Thyroid gland (tissue), 4 donors: ENCODE measurements around the gene LRRC39. TPM values are rescaled to one million over a fixed set of nuclear protein-coding genes. Genes with fewer than 3 reads are reported as not detected.

Experiments used
- DNase-seq, 2 donors: peaks; one replicate each; pipeline ENCODE4 v3.0.0-alpha.2; 2019
- H3K27ac ChIP-seq, 3 donors: fragments of 200-600 bp; sonication (generic); 1 replicate in 2 of 3; 2 replicates in 1 of 3; pipeline ENCODE4 v1.5.1; 2016 to 2019; ENCODE audit warnings: mild to moderate bottlenecking in 1 of 3, moderate library complexity in 1 of 3
- H3K27me3 ChIP-seq: fragments of 200-600 bp; sonication (generic); one replicate; pipeline ENCODE4 v1.5.1; 2019
- H3K36me3 ChIP-seq, 2 donors: fragments of 200-600 bp; sonication (generic); one replicate each; pipeline ENCODE4 v1.5.1; 2016 to 2019
- H3K4me1 ChIP-seq, 2 donors: fragments of 200-600 bp; sonication (generic); one replicate each; pipeline ENCODE4 v1.5.1; 2017 to 2019
- H3K4me3 ChIP-seq, 3 donors: fragments of 200-600 bp; sonication (generic); replicated peaks in 1 of 3; 1 replicate in 2 of 3; 2 replicates in 1 of 3; pipeline ENCODE4 v1.5.1; 2016; ENCODE audit warnings: mild to moderate bottlenecking in 1 of 3
- H3K9me3 ChIP-seq: fragments of 200-600 bp; sonication (generic); one replicate; pipeline ENCODE4 v1.5.1; 2017
- CTCF ChIP-seq, 6 experiments: fragments of 200-600 bp in 3 of 6; fragments of 450-650 bp in 3 of 6; sonication (generic) in 3 of 6; IDR thresholded peaks; one replicate each; pipeline ENCODE4 v1.5.1; 2016 to 2019; ENCODE audit warnings: antibody characterized with exemption in 6 of 6, mild to moderate bottlenecking in 2 of 6, inconsistent platforms in 1 of 6, moderate library complexity in 1 of 6
- POLR2A ChIP-seq, 2 donors: fragments of 450-650 bp; IDR thresholded peaks; one replicate each; pipeline ENCODE4 v1.6.1; 2017; ENCODE audit warnings: antibody characterized with exemption in 2 of 2, mild to moderate bottlenecking in 2 of 2, moderate library complexity in 1 of 2
- WGBS, 2 donors: methylation state at CpG; one replicate each; pipeline ENCODE4 v1.1.5; 2017; 5-methylcytosine and 5-hydroxymethylcytosine counted together
- intact Hi-C: fragments of 100-400 bp; cut with DNase I; formaldehyde crosslinking; loops from one replicate; pipeline ENCODE4 v1.15.1; 2023
- small RNA-seq: library from RNA; depleted of rRNA; stranded (forward); fragments of <200 nt; gene quantifications from one replicate; pipeline ENCODE3, GENCODE V24; 2016
- total RNA-seq, 4 donors: library from RNA; depleted of rRNA; stranded (reverse); fragments of >200 nt; gene quantifications; one replicate each; pipeline ENCODE4 v1.2.3, GENCODE V29; 2016

LRRC39 gene
- total RNA-seq, 4 donors from 2014 or later: 0.39 to 3.6 (median 2.3) TPM

- intact Hi-C loops: no loop called here
Measured at GRCh38 chr1:100109554-100110066, 68.4 kb downstream of the LRRC39 start.

GRCh38 chr1:100107696-100108095 lies 70.4 kb downstream of the LRRC39 start:
- no peaks in the 10 kb centered on the region for H3K27me3 ChIP-seq
- no peaks in the 10 kb centered on the region for H3K9me3 ChIP-seq
- WGBS, 2 donors: 91 to 93% methylated on average over 4 of the region's 4 CpGs
- intact Hi-C loops: no loop called here
- H3K4me1 ChIP-seq: no peaks in the 10 kb centered on the region
- H3K27ac ChIP-seq: no peak overlapping the region
- peaks cover 0 to 7% of the 10 kb centered on the region in 2 donors for H3K36me3 ChIP-seq
- no peak for TF ChIP-seq CTCF (IDR thresholded peaks at IDR 0.05)
- no peak for TF ChIP-seq POLR2A (IDR thresholded peaks at IDR 0.05)
- H3K4me3 ChIP-seq: no peak overlapping the region
- DNase-seq: no peak

More at GRCh38 chr1:100109554-100110066, 68.4 kb downstream of the LRRC39 start:
- Histone ChIP-seq H3K9me3 (no peaks in the 10 kb centered on the region), H3K36me3 (peaks cover 0 to 7% of the 10 kb centered on the region in 2 donors), H3K27me3 (no peaks in the 10 kb centered on the region), H3K27ac (no peak overlapping the region), H3K4me3 (no peak overlapping the region), H3K4me1 (no peaks in the 10 kb centered on the region)
- no peak for DNase-seq
- TF ChIP-seq POLR2A (IDR thresholded peaks at IDR 0.05) (no peak), CTCF (IDR thresholded peaks at IDR 0.05) (no peak)

- DNase-seq: no peak
- intact Hi-C loops: no loop called here
- Histone ChIP-seq H3K9me3 (no peaks in the 10 kb centered on the region), H3K27ac (no peak overlapping the region), H3K4me3 (no peak overlapping the region), H3K36me3 (peaks cover 0 to 7% of the 10 kb centered on the region in 2 donors), H3K4me1 (no peaks in the 10 kb centered on the region), H3K27me3 (no peaks in the 10 kb centered on the region)
- TF ChIP-seq POLR2A (IDR thresholded peaks at IDR 0.05): no peak
- TF ChIP-seq CTCF (IDR thresholded peaks at IDR 0.05): no peak
- 95 to 96% methylated on average over 2 of the region's 2 CpGs for WGBS, 2 donors
Measured at GRCh38 chr1:100101564-100101963, 76.5 kb downstream of the LRRC39 start.

GRCh38 chr1:100100202-100100601 lies 77.9 kb downstream of the LRRC39 start:
- WGBS, 2 donors: 75 to 78% methylated on average over 1 of the region's 1 CpG
- intact Hi-C loops: no loop called here
- TF ChIP-seq POLR2A (IDR thresholded peaks at IDR 0.05) (no peak), CTCF (IDR thresholded peaks at IDR 0.05) (no peak)
- Histone ChIP-seq H3K4me3 (no peak overlapping the region), H3K27me3 (no peaks in the 10 kb centered on the region), H3K9me3 (no peaks in the 10 kb centered on the region), H3K27ac (no peak overlapping the region), H3K4me1 (no peaks in the 10 kb centered on the region), H3K36me3 (peaks cover 0 to 5% of the 10 kb centered on the region in 2 donors)
- DNase-seq: no peak

Small RNA genes within 50 kb of the gene (small RNA-seq; reads per million reads assigned to genes)
- gene AC093019.1 (not detected), gene RPL23AP90 (not detected)

Other genes starting within 250 kb of the LRRC39 start
- gene SLC35A3, start 208.3 kb downstream of the LRRC39 start, total RNA-seq: 10 to 100 TPM; 38.3 to 81.2 (median 57.0) TPM
- gene SASS6, start 45.3 kb downstream of the LRRC39 start, total RNA-seq: 1 to 10 TPM; 2.6 to 4.6 (median 3.5) TPM
- 10 to 100 TPM; 27.6 to 39.5 (median 36.1) TPM for gene TRMT13, start 45.1 kb downstream of the LRRC39 start, total RNA-seq
- gene DBT, start 71.6 kb upstream of the LRRC39 start, total RNA-seq: 10 to 100 TPM in 3 of 4 donors, 1 to 10 TPM in 1; 9.8 to 14.9 (median 12.1) TPM
- 10 to 100 TPM; 13.6 to 29.0 (median 21.1) TPM for gene RTCA, start 88.0 kb upstream of the LRRC39 start, total RNA-seq
- 10 to 100 TPM; 17.1 to 32.8 (median 28.0) TPM for gene CDC14A, start 174.2 kb upstream of the LRRC39 start, total RNA-seq